A549 (cell line): ENCODE measurements around the gene TMEM59. TPM values are rescaled to one million over a fixed set of nuclear protein-coding genes. Genes with fewer than 3 reads are reported as not detected.

Experiments used
- ATAC-seq, 2 experiments: fragments of 200-7000 bp in 1 of 2; fragments of >200 bp in 1 of 2; cut with Nextera tagmentation in 1 of 2; cut with Tn5 transposase in 1 of 2; 3 replicates each; pipeline versions ENCODE4 v1.8.0 to v1.9.1; 2018 to 2020; ENCODE audit warnings: mild to moderate bottlenecking in 1 of 2, moderate library complexity in 1 of 2
- CTCF ChIA-PET: fragments of 300-600 bp; sonication (Branson Sonifier 250); formaldehyde crosslinking; extraction: SDS; loops from one replicate; lab custom pipeline; 2021; ENCODE audit warnings: antibody characterized with exemption, inconsistent platforms; lab: Yijun Ruan, JAX
- POLR2A ChIA-PET: fragments of 350-600 bp; formaldehyde crosslinking; extraction: SDS; loops from one replicate; lab custom pipeline; 2021; ENCODE audit warnings: antibody characterized with exemption, inconsistent platforms; lab: Yijun Ruan, JAX
- DNase-seq, 2 experiments: peaks; one replicate each; pipeline versions ENCODE4 v3.0.0 to v3.0.0-alpha.2; 2011 to 2016; ENCODE audit warnings: low read depth in 1 of 2, low spot score in 1 of 2
- FAIRE-seq: peaks from 2 replicates; lab custom pipeline; 2011; peaks lifted over from hg19 to GRCh38; lab: Jason Lieb, UNC
- H3K27ac ChIP-seq, 2 experiments: fragments of >200 bp; sonication (Bioruptor Twin); formaldehyde crosslinking; 3 replicates each; pipeline ENCODE4 v1.5.1; 2016 to 2017
- H3K4me1 ChIP-seq: fragments of >200 bp; sonication (Bioruptor Twin); formaldehyde crosslinking; 3 replicates; pipeline ENCODE4 v1.6.1; 2016
- H3K4me2 ChIP-seq: fragments of >200 bp; sonication (Bioruptor Twin); formaldehyde crosslinking; 3 replicates; pipeline ENCODE4 v1.6.1; 2016
- H3K4me3 ChIP-seq: fragments of >200 bp; sonication (Bioruptor Twin); formaldehyde crosslinking; 3 replicates; pipeline ENCODE4 v1.5.1; 2016
- H3K9me3 ChIP-seq: fragments of >200 bp; sonication (Bioruptor Twin); formaldehyde crosslinking; 3 replicates; pipeline ENCODE4 v1.6.1; 2016
- BCL3 ChIP-seq: fragments of >200 bp; sonication (Bioruptor Twin); formaldehyde crosslinking; IDR thresholded peaks from 3 replicates; pipeline ENCODE4 v1.6.1; 2016
- CBX8 ChIP-seq: fragments of 200-600 bp; sonication (generic); IDR thresholded peaks from 2 replicates; pipeline ENCODE4 v1.6.1; 2016
- EP300 ChIP-seq, 2 experiments: fragments of >200 bp; sonication (Bioruptor Twin); formaldehyde crosslinking; IDR thresholded peaks; 2 replicates in 1 of 2; 3 replicates in 1 of 2; pipeline ENCODE4 v1.6.1; 2016 to 2017
- FOSL2 ChIP-seq, 2 experiments: fragments of 450-650 bp in 1 of 2; fragments of >200 bp in 1 of 2; sonication (Bioruptor Twin) in 1 of 2; formaldehyde crosslinking; IDR thresholded peaks; 2 replicates each; pipeline versions ENCODE4 v1.5.0 to v1.6.1; 2016 to 2020; ENCODE audit warnings: mild to moderate bottlenecking in 1 of 2, moderate library complexity in 1 of 2
- FOXS1 ChIP-seq: fragments of 250-450 bp; sonication (Bioruptor Pico); IDR thresholded peaks from 2 replicates; pipeline ENCODE4 v1.5.0; 2020; ENCODE audit warnings: mild to moderate bottlenecking, moderate library complexity
- HMGXB4 ChIP-seq: fragments of 250-450 bp; sonication (Bioruptor Pico); IDR thresholded peaks from 2 replicates; pipeline ENCODE4 v1.5.0; 2021; ENCODE audit warnings: mild to moderate bottlenecking, moderate library complexity, borderline replicate concordance
- JUN ChIP-seq, 2 experiments: fragments of >200 bp; sonication (Bioruptor Twin); formaldehyde crosslinking; IDR thresholded peaks; 2 replicates in 1 of 2; 3 replicates in 1 of 2; pipeline ENCODE4 v1.6.1; 2016 to 2017
- MYC ChIP-seq: IDR thresholded peaks from 2 replicates; pipeline ENCODE4 v1.6.1; 2012; ENCODE audit warnings: mild to moderate bottlenecking, inconsistent platforms, low read length, improper control_type of control experiment, borderline replicate concordance
- NR3C1 ChIP-seq: fragments of >200 bp; sonication (Bioruptor Twin); formaldehyde crosslinking; IDR thresholded peaks from 3 replicates; pipeline ENCODE4 v1.6.1; 2017
- PHF8 ChIP-seq: fragments of 200-600 bp; sonication (generic); IDR thresholded peaks from 2 replicates; pipeline ENCODE4 v1.6.1; 2016; ENCODE audit warnings: low read depth, mild to moderate bottlenecking, antibody characterized with exemption, moderate library complexity, borderline replicate concordance
- POLR2AphosphoS2 ChIP-seq: conservative IDR thresholded peaks from 2 replicates; pipeline ENCODE4 v1.6.1; 2012; ENCODE audit warnings: low read length, improper control_type of control experiment, inconsistent platforms
- RARB ChIP-seq: fragments of 250-450 bp; sonication (Bioruptor Pico); IDR thresholded peaks from 2 replicates; pipeline ENCODE4 v1.8.0; 2021; ENCODE audit warnings: mild to moderate bottlenecking, moderate library complexity
- RFX5 ChIP-seq: fragments of 450-650 bp; IDR thresholded peaks from 2 replicates; pipeline ENCODE4 v1.7.1; 2014; ENCODE audit warnings: antibody characterized with exemption, mild to moderate bottlenecking, moderate library complexity
- SMC3 ChIP-seq: fragments of >200 bp; sonication (Bioruptor Twin); formaldehyde crosslinking; IDR thresholded peaks from 3 replicates; pipeline ENCODE4 v1.6.1; 2018; ENCODE audit warnings: inconsistent platforms
- ZFP36 ChIP-seq: fragments of 450-650 bp; IDR thresholded peaks from 2 replicates; pipeline ENCODE4 v1.6.1; 2014; ENCODE audit warnings: borderline replicate concordance; ENCODE audit not compliant: partially characterized antibody
- ZNF302 ChIP-seq: fragments of 250-450 bp; sonication (Bioruptor Pico); IDR thresholded peaks from 2 replicates; pipeline ENCODE4 v1.9.0; 2021; ENCODE audit warnings: inconsistent platforms, mild to moderate bottlenecking, moderate library complexity
- ZSCAN20 ChIP-seq: fragments of 250-450 bp; sonication (Bioruptor Pico); IDR thresholded peaks from 2 replicates; pipeline ENCODE4 v1.8.0; 2022; ENCODE audit warnings: mild to moderate bottlenecking, moderate library complexity
- WGBS: methylation state at CpG from one replicate; pipeline ENCODE4 v1.1.6; 2017; ENCODE audit errors: missing lambda C conversion rate; 5-methylcytosine and 5-hydroxymethylcytosine counted together
- polyA plus RNA-seq, 4 experiments: library from polyadenylated mRNA; depleted of rRNA in 3 of 4; stranded (reverse); fragments of >200 nt; fragmentation: RNase III in 1 of 4; extraction: RNeasy Plus Mini Kit Qiagen cat#74134 plus additional on column Dnase treatment in 1 of 4; gene quantifications; 2 replicates in 3 of 4; 3 replicates in 1 of 4; pipeline ENCODE4 v1.2.3, GENCODE V29; 2011 to 2017

Gene TMEM59
- polyA plus RNA-seq, 2 of the 4 experiments (the other 2 are of a cell fraction): 114 to 225 TPM

GRCh38 chr1:53987880-53988279 lies 65.1 kb downstream of the TMEM59 start (continued):
- TF ChIP-seq BCL3: no peak

- H3K27ac ChIP-seq: no peak overlapping the region
- ChIA-PET CTCF (no interaction called here), POLR2A (no interaction called here)
- no peak overlapping the region for H3K4me3 ChIP-seq
- TF ChIP-seq SMC3 (no peak), PHF8 (no peak), RARB (CRISPR knock-in tag) (no peak), FOXS1 (no peak), HMGXB4 (CRISPR knock-in tag) (no peak), JUN (IDR thresholded peaks at IDR 0.05) (no peak), CBX8 (no peak), MYC (no peak), ZNF302 (CRISPR knock-in tag) (no peak), ZSCAN20 (CRISPR knock-in tag) (no peak)
- WGBS: 90% methylated on average over 3 of the region's 3 CpGs
- H3K9me3 ChIP-seq: no peaks in the 10 kb centered on the region
- H3K4me1 ChIP-seq: no peaks in the 10 kb centered on the region
- no peak for ATAC-seq
- FAIRE-seq: no peak
- DNase-seq: no peak
- H3K4me2 ChIP-seq: no peak overlapping the region
Observed at GRCh38 chr1:53986458-53986857, 66.5 kb downstream of the TMEM59 start.

- no peak for ATAC-seq
- TF ChIP-seq NR3C1 (no peak), FOSL2 (IDR thresholded peaks at IDR 0.05) (no peak), FOSL2 (CRISPR knock-in tag; IDR thresholded peaks at IDR 0.05) (no peak)
- no peak for FAIRE-seq
- no peak for DNase-seq
- H3K4me1 ChIP-seq: no peaks in the 10 kb centered on the region
- H3K4me3 ChIP-seq: no peak overlapping the region
- no peak overlapping the region for H3K27ac ChIP-seq
- CTCF ChIA-PET: no interaction called here
- POLR2A ChIA-PET: no interaction called here
- H3K9me3 ChIP-seq: no peaks in the 10 kb centered on the region
- no peak overlapping the region for H3K4me2 ChIP-seq
Observed at GRCh38 chr1:53984726-53985125, 68.3 kb downstream of the TMEM59 start.

GRCh38 chr1:53982763-53983104 lies 70.3 kb downstream of the TMEM59 start:
- Histone ChIP-seq H3K27ac (no peak overlapping the region; a peak in 1 of 6 replicates), H3K4me1 (no peaks in the 10 kb centered on the region), H3K4me3 (no peak overlapping the region), H3K4me2 (peak overlapping the region; percentile 26; the same call in 1 of the 3 replicates), H3K9me3 (no peaks in the 10 kb centered on the region)
- 92% methylated on average over 3 of the region's 4 CpGs for WGBS
- ATAC-seq (no peak), FAIRE-seq (no peak), DNase-seq (no peak)
- no peak for TF ChIP-seq RARB (CRISPR knock-in tag)
- no peak for TF ChIP-seq ZFP36
- TF ChIP-seq RFX5: no peak
- no peak for TF ChIP-seq POLR2AphosphoS2
- TF ChIP-seq EP300 (IDR thresholded peaks at IDR 0.05): no peak
- ChIA-PET POLR2A (no interaction called here), CTCF (interaction anchor here (1.1 kb wide), 1 partner anchor 33 kb away, joined by 3 read pairs; no protein-coding TSS in a partner anchor)
